ENCODE results near the gene EEF1G. TPM values are rescaled to one million over a fixed set of nuclear protein-coding genes. Genes with fewer than 3 reads are reported as not detected.

Gene EEF1G
- total RNA-seq, 1 donor from 2014 or later: 2,051 TPM

DNA sequence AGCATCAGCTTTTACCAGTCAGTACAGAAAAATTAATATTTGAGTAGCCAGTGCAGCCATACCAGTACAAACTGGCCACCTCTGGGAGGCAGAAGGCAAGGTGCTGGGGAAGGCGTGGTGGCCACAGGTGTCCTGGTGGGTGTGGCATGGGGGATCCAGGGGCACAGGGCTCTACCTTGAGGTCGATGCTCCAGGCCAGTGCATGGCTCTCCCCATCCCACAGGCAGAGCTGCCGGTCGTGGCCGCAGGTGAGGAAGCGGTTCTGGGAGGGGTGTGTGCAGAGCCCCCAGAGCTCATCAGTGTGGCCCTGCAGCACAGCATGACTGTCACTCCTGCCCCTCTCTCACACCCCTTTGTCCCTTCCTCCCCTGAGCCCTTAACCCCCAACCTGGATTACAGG lies 31.8 kb upstream of the EEF1G start:
- Mint-ChIP-seq H3K27ac (no peak overlapping the region), H3K9me3 (no peaks in the 10 kb centered on the region)
- no peak for TF ChIP-seq CTCF (conservative IDR thresholded peaks at IDR 0.05)

DNA sequence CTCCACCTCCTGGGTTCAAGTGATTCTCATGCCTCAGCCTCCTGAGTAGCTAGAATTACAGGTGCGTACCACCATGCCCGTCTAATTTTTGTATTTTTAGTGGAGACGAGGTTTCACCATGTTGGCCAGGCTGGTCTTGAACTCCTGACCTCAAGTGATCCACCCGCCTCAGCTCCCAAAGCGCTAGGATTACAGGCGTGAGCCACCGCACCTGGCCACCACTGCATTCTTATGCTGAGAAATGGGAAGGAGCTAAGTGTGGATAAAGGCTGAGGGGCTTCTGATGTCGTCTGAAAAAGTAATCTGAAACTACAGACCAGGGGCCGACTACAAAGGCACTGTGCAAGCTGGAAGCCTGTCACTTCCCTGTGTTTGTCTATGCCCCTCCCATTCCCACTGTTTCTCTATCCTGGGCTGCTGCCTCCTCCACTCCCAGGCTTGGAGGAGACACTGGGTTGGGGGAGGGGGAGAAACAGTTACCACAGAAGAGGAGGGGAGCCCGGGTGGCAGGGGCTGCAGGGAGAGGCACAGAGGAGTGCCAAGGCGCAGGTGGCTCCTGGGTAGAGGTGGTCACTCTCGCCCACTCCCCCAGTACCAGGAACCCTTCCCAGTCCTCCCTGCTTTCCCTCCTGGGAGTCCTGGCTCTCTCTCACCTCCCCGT lies 30.9 kb upstream of the EEF1G start:
- TF ChIP-seq CTCF (conservative IDR thresholded peaks at IDR 0.05): no peak
- no peak for DNase-seq (ENCODE audit: extremely low spot score, unreplicated experiment)
- peaks cover 3% of the 10 kb centered on the region for H3K27me3 Mint-ChIP-seq
- peaks cover 47% of the 10 kb centered on the region for H3K4me1 Mint-ChIP-seq (ENCODE audit: unreplicated experiment)
- peaks cover 10% of the 10 kb centered on the region for H3K36me3 Mint-ChIP-seq
- H3K27ac Mint-ChIP-seq: peak overlapping the region; percentile 80
- H3K9me3 Mint-ChIP-seq: no peaks in the 10 kb centered on the region
- H3K4me3 Mint-ChIP-seq: peak overlapping the region; percentile 87

More for the DNA sequence above, 31.8 kb upstream of the EEF1G start:
- Mint-ChIP-seq H3K36me3 (peaks cover 1% of the 10 kb centered on the region), H3K4me3 (no peak overlapping the region), H3K27me3 (peaks cover 3% of the 10 kb centered on the region), H3K4me1 (ENCODE audit: unreplicated experiment) (peaks cover 41% of the 10 kb centered on the region)
- DNase-seq (ENCODE audit: extremely low spot score, unreplicated experiment): no peak

DNA sequence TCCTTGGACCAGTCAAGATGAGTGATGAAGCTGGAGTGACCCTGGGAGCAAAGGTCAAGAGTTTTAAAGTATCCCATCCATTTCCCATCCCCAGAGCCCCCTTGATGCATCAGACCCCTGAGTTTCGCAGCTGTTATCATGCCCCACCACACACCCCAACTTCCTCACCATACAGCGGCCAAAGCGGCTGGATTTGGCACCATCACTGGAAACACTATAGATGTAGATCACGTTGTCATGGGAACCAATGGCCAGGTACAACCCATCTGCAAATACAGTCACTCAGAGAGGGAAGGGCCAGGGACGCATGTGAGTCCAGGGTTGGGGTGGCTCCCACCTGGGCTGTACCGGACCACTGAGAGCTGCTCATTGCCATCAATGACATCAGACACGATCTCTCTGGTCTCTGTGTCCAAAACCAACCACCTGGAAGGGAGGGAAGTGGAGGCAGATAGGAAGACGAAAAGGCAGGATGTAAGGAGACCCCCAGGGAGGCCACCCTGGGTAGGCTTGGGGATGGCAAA lies 30.1 kb upstream of the EEF1G start:
- Mint-ChIP-seq H3K4me1 (ENCODE audit: unreplicated experiment) (peaks cover 54% of the 10 kb centered on the region), H3K27me3 (peaks cover 3% of the 10 kb centered on the region), H3K9me3 (no peaks in the 10 kb centered on the region), H3K27ac (peak overlapping the region; percentile 80), H3K4me3 (peak overlapping the region; percentile 87), H3K36me3 (peaks cover 17% of the 10 kb centered on the region)
- TF ChIP-seq CTCF (conservative IDR thresholded peaks at IDR 0.05): no peak
- no peak for DNase-seq (ENCODE audit: extremely low spot score, unreplicated experiment)

DNA sequence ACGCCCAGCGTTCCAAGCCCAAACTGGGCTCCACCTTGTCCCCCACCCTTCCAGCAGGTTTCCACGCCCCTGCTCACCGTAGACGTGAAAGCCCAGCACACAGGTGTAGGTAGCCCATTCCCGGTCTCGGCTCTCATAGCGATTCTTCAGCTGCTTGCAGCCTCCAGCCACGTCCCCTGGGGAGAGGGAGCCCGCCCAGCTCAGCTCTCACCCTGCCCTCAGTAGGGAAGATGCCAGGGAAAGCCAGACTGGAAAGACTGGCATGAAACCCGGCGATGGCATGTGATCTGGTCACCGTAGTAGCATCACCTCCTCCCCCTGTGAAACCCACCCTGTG lies 29.3 kb upstream of the EEF1G start:
- peak overlapping the region; percentile 87 for H3K4me3 Mint-ChIP-seq
- peaks cover 59% of the 10 kb centered on the region for H3K4me1 Mint-ChIP-seq (ENCODE audit: unreplicated experiment)
- DNase-seq (ENCODE audit: extremely low spot score, unreplicated experiment): no peak
- H3K27me3 Mint-ChIP-seq: peaks cover 3% of the 10 kb centered on the region
- H3K36me3 Mint-ChIP-seq: peaks cover 25% of the 10 kb centered on the region
- peak overlapping the region; percentile 80 for H3K27ac Mint-ChIP-seq
- no peaks in the 10 kb centered on the region for H3K9me3 Mint-ChIP-seq
- no peak for TF ChIP-seq CTCF (conservative IDR thresholded peaks at IDR 0.05)

DNA sequence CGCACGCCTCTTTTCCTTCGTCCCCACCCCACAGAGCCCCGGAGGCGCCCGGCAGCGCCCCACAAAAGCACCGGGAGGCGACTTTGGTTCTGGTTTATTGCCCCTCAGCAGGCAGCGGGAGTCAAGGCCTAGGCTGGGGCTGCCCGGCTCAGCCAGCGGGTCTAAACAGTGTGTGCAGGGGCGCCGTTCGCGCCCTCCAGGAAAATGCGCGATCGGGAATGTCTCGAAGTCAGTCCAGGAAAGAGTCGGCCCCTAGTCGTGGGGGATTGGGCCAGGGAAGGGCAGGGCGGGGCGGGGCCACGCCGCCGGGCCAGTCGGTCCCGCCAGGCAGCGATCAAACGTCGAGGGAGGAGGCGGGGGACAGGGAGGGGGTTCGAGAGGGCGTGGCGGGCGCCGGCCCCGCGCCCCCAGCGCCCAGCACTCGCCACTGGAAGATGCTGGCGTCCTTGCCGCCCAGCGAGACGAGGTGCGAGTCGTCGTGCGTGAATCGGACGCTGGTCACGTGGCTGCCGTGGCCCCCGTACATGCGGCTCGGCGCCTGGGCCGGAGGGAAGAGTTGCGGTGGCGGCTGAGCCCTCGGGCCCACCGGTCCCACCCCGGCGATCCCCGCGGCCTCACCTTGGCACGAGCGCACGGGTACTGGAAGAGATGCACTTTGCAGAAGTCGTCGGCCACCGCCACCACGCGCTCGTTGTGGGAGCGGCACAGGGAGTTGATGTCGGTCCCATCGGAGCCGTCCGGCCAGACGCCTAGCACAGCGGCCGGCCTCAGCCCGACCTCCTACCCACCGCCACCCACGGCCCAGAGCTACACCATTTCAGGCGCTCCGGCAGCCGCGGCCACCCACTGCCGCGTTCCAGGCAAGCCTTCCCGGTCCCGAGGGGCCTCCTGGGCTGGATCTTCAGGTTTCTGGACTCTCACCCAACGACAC lies 28.7 kb upstream of the EEF1G start:
- peaks cover 54% of the 10 kb centered on the region for H3K4me1 Mint-ChIP-seq (ENCODE audit: unreplicated experiment)
- DNase-seq (ENCODE audit: extremely low spot score, unreplicated experiment): no peak
- no peaks in the 10 kb centered on the region for H3K9me3 Mint-ChIP-seq
- peak overlapping the region; percentile 100 for H3K27ac Mint-ChIP-seq
- H3K27me3 Mint-ChIP-seq: peaks cover 3% of the 10 kb centered on the region
- TF ChIP-seq CTCF (conservative IDR thresholded peaks at IDR 0.05): no peak
- peaks cover 31% of the 10 kb centered on the region for H3K36me3 Mint-ChIP-seq
- peak overlapping the region; percentile 94 for H3K4me3 Mint-ChIP-seq
